OCI-LY7 (cell line): ENCODE results near the gene KIRREL1. TPM values are rescaled to one million over a fixed set of nuclear protein-coding genes. Genes with fewer than 3 reads are reported as not detected.
A peak's percentile ranks its signal among the peaks of the same experiment; 100 is the strongest.

Experiments used
- Bru-seq: library from RNA; stranded (reverse); fragments of 400-500 nt; gene quantifications from one replicate; lab custom pipeline; 2021; lab: Mats Ljungman, UMichigan
- BruChase-seq, 2 experiments: library from RNA; stranded (reverse); fragments of 400-500 nt; gene quantifications; one replicate each; lab custom pipeline; 2021; lab: Mats Ljungman, UMichigan
- BruUV-seq: library from RNA; stranded (reverse); fragments of 400-500 nt; replicated peaks from 2 replicates; lab custom pipeline; 2021; lab: Mats Ljungman, UMichigan
- CTCF ChIA-PET: fragments of 300-600 bp; sonication (Branson Sonifier 250); formaldehyde crosslinking; loops from one replicate; lab custom pipeline; 2022; ENCODE audit warnings: antibody characterized with exemption; ENCODE audit not compliant: unreplicated experiment; lab: Charles Lee
- POLR2A ChIA-PET: fragments of 300-600 bp; sonication (Branson Sonifier 250); formaldehyde crosslinking; loops from one replicate; lab custom pipeline; 2022; ENCODE audit warnings: antibody characterized with exemption; lab: Charles Lee
- DNase-seq: peaks from one replicate; pipeline ENCODE4 v3.0.0-alpha.2; 2015; ENCODE audit warnings: low spot score
- H2AFZ ChIP-seq: fragments of 200-600 bp; sonication (generic), shearing (Covaris generic); 2 replicates; pipeline ENCODE4 v1.6.1; 2014; ENCODE audit warnings: mild to moderate bottlenecking, antibody characterized with exemption, low read length, moderate library complexity
- H3K27ac ChIP-seq: fragments of 200-600 bp; sonication (generic); 2 replicates; pipeline ENCODE4 v1.5.1; 2014; ENCODE audit warnings: mixed run types, low read depth, mild to moderate bottlenecking, moderate library complexity, low read length, inconsistent platforms; ENCODE audit not compliant: poor library complexity, severe bottlenecking
- H3K36me3 ChIP-seq: fragments of 200-600 bp; sonication (generic); 2 replicates; pipeline ENCODE4 v1.6.1; 2014; ENCODE audit warnings: mild to moderate bottlenecking, antibody characterized with exemption, low read length, moderate library complexity, mixed read lengths; ENCODE audit not compliant: insufficient read depth
- H3K4me1 ChIP-seq: fragments of 200-600 bp; sonication (generic); 2 replicates; pipeline ENCODE4 v1.5.1; 2014; ENCODE audit warnings: mild to moderate bottlenecking, low read length; ENCODE audit not compliant: insufficient read depth, poor library complexity, severe bottlenecking
- H3K4me2 ChIP-seq: fragments of 200-600 bp; sonication (generic); 2 replicates; pipeline ENCODE4 v1.6.1; 2014; ENCODE audit warnings: mild to moderate bottlenecking, low read length
- H3K4me3 ChIP-seq: fragments of 200-600 bp; sonication (generic); 2 replicates; pipeline ENCODE4 v1.5.1; 2014; ENCODE audit warnings: mild to moderate bottlenecking, low read depth, low read length; ENCODE audit not compliant: poor library complexity, severe bottlenecking
- H3K79me2 ChIP-seq: fragments of 200-600 bp; sonication (generic); 2 replicates; pipeline ENCODE4 v1.6.1; 2016; ENCODE audit warnings: low read depth, mild to moderate bottlenecking, low read length, moderate library complexity, mixed read lengths; ENCODE audit not compliant: insufficient read depth
- H3K9me2 ChIP-seq: fragments of 200-600 bp; sonication (generic); 2 replicates; pipeline ENCODE4 v1.6.1; 2016; ENCODE audit warnings: mild to moderate bottlenecking, low read length, mixed read lengths; ENCODE audit not compliant: insufficient read depth
- H3K9me3 ChIP-seq: fragments of 200-600 bp; sonication (generic); 2 replicates; pipeline ENCODE4 v1.6.1; 2014; ENCODE audit warnings: mild to moderate bottlenecking, mixed run types, low read length, mixed read lengths
- H4K20me1 ChIP-seq: fragments of 200-600 bp; sonication (generic); 2 replicates; pipeline ENCODE4 v1.6.1; 2014; ENCODE audit warnings: mild to moderate bottlenecking, antibody characterized with exemption, low read length, moderate library complexity, mixed read lengths; ENCODE audit not compliant: insufficient read depth
- EZH2phosphoT487 ChIP-seq: fragments of 200-600 bp; sonication (generic); IDR thresholded peaks from 2 replicates; pipeline ENCODE4 v1.6.1; 2018; ENCODE audit warnings: low read depth, borderline replicate concordance, mild to moderate bottlenecking, mixed run types, antibody characterized with exemption, low read length, moderate library complexity, mixed read lengths
- intact Hi-C: fragments of 100-400 bp; cut with micrococcal nuclease; formaldehyde crosslinking; loops from one replicate; pipeline ENCODE4 v1.10.0; 2022; ENCODE audit not compliant: unreplicated experiment
- long read RNA-seq: library from polyadenylated mRNA; stranded (forward); transcript quantifications from one replicate; pipeline ENCODE4 v2.0.0, GENCODE V29; 2022
- total RNA-seq, 2 experiments: library from RNA; depleted of rRNA in 1 of 2; stranded (reverse); fragments of >200 nt in 1 of 2; shearing (Covaris generic) in 1 of 2; gene quantifications; 2 replicates each; pipeline ENCODE4 v1.2.3, GENCODE V29; 2014 to 2022
- TF ChIP-seq, protein P1 (sequence below): fragments of 200-600 bp; sonication (generic); conservative IDR thresholded peaks from 2 replicates; pipeline ENCODE4 v1.5.1; 2014; ENCODE audit warnings: mild to moderate bottlenecking, antibody characterized with exemption, low read length, moderate library complexity, mixed read lengths

KIRREL1 gene
- total RNA-seq (2014; rRNA removed; shearing (Covaris generic)), result not detected in 2 replicates
- not detected in 2 replicates for total RNA-seq (2022)
- percentile 7 among the genes with signal in this experiment for Bru-seq, nascent RNA
- BruChase-seq, experiment 1, labeled RNA remaining after a 6-hour chase, result percentile 4 among the genes with signal in this experiment
- percentile 7 among the genes with signal in this experiment for BruChase-seq, experiment 2, labeled RNA remaining after a 2-hour chase
- long read RNA-seq, result 0 reads

DNA sequence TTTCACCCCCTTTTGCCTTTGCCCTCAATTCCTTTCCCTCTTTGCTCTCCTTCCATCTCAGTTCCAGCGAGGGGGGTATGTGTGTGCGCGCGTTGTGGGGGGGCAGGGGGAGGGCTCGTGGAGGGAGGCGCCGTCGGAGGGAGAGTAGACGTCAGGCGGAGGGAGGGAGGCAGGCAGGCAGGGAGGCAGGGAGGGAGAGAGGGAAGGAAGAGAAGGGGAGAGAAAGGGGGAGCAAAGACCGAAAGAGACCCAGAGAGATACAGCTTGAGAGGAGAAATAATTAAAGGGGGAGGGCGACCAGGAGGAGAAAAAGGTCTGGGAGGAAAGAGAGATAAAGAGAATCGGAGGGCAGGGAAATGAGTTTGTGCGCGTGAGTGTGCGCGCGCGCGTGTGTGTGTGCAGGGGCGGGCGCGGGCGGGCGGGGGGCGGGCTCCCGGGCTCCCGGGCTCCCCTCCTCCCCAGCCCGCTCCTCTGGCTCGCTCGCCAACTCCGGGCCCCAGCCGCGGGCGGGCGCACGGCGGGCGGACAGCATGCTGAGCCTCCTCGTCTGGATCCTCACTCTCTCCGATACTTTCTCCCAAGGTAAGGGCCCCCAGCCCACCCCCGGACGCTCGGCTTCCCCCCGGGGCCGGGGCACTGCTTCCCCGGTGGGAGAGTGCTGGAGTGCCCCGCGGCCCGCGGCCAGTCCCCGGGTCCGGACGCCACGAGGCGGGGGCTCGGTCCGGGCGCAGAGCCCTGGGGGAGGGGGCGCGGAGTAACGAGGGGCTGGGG, at the start of gene KIRREL1:
KIRREL1 (plus strand) TSS at position 499 of the 771 bp plus-strand sequence; CDS start at position 531, 32 bp downstream.
- Histone ChIP-seq H2AFZ (no peak within 1 kb of the TSS), H3K79me2 (no peaks in the 10 kb centered on the region), H3K9me2 (no peaks in the 10 kb centered on the region), H3K36me3 (no peaks in the 10 kb centered on the region), H3K27ac (no peak within 1 kb of the TSS), H3K4me2 (peak within 1 kb of the TSS; percentile 37; the same call in 1 of the 2 replicates), H3K4me3 (no peak within 1 kb of the TSS), H4K20me1 (no peaks in the 10 kb centered on the region; the same call in 1 of the 2 replicates), H3K4me1 (no peaks in the 10 kb centered on the region), H3K9me3 (no peaks in the 10 kb centered on the region)
- ChIA-PET POLR2A (interaction anchor here (0.7 kb wide), 1 partner anchor 9 kb away, joined by 3 read pairs; no protein-coding TSS in a partner anchor), CTCF (interaction anchor here (1.9 kb wide), 1 partner anchor 128 kb away, joined by 12 read pairs; no protein-coding TSS in a partner anchor)
- TF ChIP-seq EZH2phosphoT487, result no peak
- TF ChIP-seq, protein P1, sequence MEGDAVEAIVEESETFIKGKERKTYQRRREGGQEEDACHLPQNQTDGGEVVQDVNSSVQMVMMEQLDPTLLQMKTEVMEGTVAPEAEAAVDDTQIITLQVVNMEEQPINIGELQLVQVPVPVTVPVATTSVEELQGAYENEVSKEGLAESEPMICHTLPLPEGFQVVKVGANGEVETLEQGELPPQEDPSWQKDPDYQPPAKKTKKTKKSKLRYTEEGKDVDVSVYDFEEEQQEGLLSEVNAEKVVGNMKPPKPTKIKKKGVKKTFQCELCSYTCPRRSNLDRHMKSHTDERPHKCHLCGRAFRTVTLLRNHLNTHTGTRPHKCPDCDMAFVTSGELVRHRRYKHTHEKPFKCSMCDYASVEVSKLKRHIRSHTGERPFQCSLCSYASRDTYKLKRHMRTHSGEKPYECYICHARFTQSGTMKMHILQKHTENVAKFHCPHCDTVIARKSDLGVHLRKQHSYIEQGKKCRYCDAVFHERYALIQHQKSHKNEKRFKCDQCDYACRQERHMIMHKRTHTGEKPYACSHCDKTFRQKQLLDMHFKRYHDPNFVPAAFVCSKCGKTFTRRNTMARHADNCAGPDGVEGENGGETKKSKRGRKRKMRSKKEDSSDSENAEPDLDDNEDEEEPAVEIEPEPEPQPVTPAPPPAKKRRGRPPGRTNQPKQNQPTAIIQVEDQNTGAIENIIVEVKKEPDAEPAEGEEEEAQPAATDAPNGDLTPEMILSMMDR, result no peak
- intact Hi-C loops, result loop anchor here (5.0 kb wide), 1 partner anchor 44 kb away; no protein-coding TSS in a partner anchor
- no peak for DNase-seq
- BruUV-seq, result no TSS peak

DNA sequence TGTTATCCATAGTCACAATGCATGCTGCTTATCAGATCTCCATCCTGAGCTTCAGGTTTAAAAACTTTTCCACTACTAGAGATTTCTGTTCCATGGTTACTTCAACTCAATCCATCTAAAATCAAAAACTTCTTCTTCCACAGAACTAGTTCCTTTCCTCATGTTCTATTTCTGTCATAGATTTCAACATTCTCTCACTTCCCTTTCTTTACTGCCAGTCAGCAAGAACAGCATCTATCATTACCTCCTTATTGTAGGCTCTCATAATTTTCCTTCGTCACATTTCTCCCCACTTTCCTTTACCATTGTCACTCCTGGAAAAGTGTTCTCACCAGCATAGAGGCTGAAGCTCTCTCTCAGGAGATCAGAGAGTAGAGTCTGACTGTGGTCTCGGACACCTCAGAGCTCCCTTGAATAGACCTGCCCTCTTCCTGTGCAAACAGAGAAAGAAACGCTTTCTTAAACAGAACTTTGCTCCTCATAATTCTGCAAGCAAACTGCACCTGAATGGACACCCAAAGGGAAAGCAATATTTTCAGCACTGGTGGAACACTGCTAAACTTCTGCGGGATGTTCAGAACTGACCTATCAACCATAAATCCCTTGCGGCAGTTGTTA, 48.7 kb upstream of the KIRREL1 start:
- Histone ChIP-seq H4K20me1 (no peaks in the 10 kb centered on the region), H3K4me3 (no peak overlapping the region), H3K9me3 (no peaks in the 10 kb centered on the region), H3K4me1 (peaks cover 23% of the 10 kb centered on the region), H3K36me3 (no peaks in the 10 kb centered on the region), H3K27ac (no peak overlapping the region), H3K4me2 (peak overlapping the region; percentile 55), H2AFZ (peak overlapping the region; percentile 48), H3K79me2 (no peaks in the 10 kb centered on the region), H3K9me2 (no peaks in the 10 kb centered on the region)
- POLR2A ChIA-PET, result no interaction called here
- DNase-seq, result peak; percentile 25
- CTCF ChIA-PET, result no interaction called here
- BruUV-seq, result no TSS peak
- TF ChIP-seq EZH2phosphoT487, result no peak
- intact Hi-C loops, result loop anchor here (5.0 kb wide), 1 partner anchor 452 kb away; no protein-coding TSS in a partner anchor
